ENCODE measurements around the gene SULF2. TPM values are rescaled to one million over a fixed set of nuclear protein-coding genes. Genes with fewer than 3 reads are reported as not detected.

The SULF2 gene
- polyA plus RNA-seq, 4 donors, result 10.3 to 40.9 (median 22.4) TPM

- 93 to 95% (median 93%) methylated on average over 7 of the region's 7 CpGs for WGBS, 3 donors
- no peaks in the 10 kb centered on the region for H3K4me1 ChIP-seq (ENCODE audit: control insufficient read depth in 3 of 3, insufficient read depth in 2 of 3, low read depth in 1 of 3, low read length in 2 of 3)
- no peaks in the 10 kb centered on the region for H3K27me3 ChIP-seq (ENCODE audit: control insufficient read depth in 3 of 3, insufficient read depth in 3 of 3, low read length in 3 of 3)
- H3K27ac ChIP-seq (ENCODE audit: low read depth in 1 of 3, low read length in 2 of 3), result no peak overlapping the region
- FAIRE-seq (no peak), DNase-seq (no peak)
- H3K36me3 ChIP-seq (ENCODE audit: control insufficient read depth in 3 of 3, insufficient read depth in 2 of 3, low read depth in 1 of 3, low read length in 3 of 3), result peaks cover 7 to 30% (median 19%) of the 10 kb centered on the region in 3 donors
- no peak overlapping the region for H3K4me3 ChIP-seq (ENCODE audit: low read depth in 1 of 3, low read length in 3 of 3)
- H3K9me3 ChIP-seq (ENCODE audit: control insufficient read depth in 2 of 2, insufficient read depth in 1 of 2, low read depth in 1 of 2, low read length in 1 of 2), result no peaks in the 10 kb centered on the region
Measured at GRCh38 chr20:47647994-47648393, 137.3 kb downstream of the SULF2 start.

DNA sequence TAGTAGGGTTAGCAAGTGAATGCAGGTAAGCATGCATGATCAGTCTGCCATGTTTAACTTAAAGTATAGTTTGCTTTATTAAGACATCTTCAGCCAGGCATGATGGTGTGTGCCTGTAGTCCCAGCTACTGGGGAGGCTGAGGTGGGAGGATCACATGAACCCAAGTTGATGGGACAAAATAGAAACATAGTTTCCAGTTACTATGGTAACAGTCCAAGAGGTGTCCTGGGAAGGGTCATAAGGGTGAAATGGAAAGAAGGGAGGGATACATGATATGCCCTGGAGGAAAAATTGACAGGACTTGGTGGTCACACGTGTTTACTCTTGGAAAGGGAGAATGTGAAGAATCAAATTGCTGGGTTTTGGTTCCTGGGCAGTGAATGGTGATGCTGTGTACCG, 139.6 kb downstream of the SULF2 start:
- Histone ChIP-seq H3K36me3 (ENCODE audit: control insufficient read depth in 3 of 3, insufficient read depth in 2 of 3, low read depth in 1 of 3, low read length in 3 of 3) (peaks cover 9 to 29% (median 16%) of the 10 kb centered on the region in 3 donors), H3K4me1 (ENCODE audit: control insufficient read depth in 3 of 3, insufficient read depth in 2 of 3, low read depth in 1 of 3, low read length in 2 of 3) (no peaks in the 10 kb centered on the region), H3K4me3 (ENCODE audit: low read depth in 1 of 3, low read length in 3 of 3) (no peak overlapping the region), H3K27ac (ENCODE audit: low read depth in 1 of 3, low read length in 2 of 3) (no peak overlapping the region), H3K27me3 (ENCODE audit: control insufficient read depth in 3 of 3, insufficient read depth in 3 of 3, low read length in 3 of 3) (no peaks in the 10 kb centered on the region), H3K9me3 (ENCODE audit: control insufficient read depth in 2 of 2, insufficient read depth in 1 of 2, low read depth in 1 of 2, low read length in 1 of 2) (no peaks in the 10 kb centered on the region)
- DNase-seq, result no peak
- 73 to 94% (median 92%) methylated on average over 2 of the region's 2 CpGs for WGBS, 3 donors
- FAIRE-seq, result no peak

- H3K27ac ChIP-seq (ENCODE audit: low read depth in 1 of 3, low read length in 2 of 3), result no peak overlapping the region
- WGBS, 3 donors, result 83 to 90% (median 83%) methylated on average over 4 of the region's 4 CpGs
- no peak for DNase-seq
- no peaks in the 10 kb centered on the region for H3K9me3 ChIP-seq (ENCODE audit: control insufficient read depth in 2 of 2, insufficient read depth in 1 of 2, low read depth in 1 of 2, low read length in 1 of 2)
- H3K36me3 ChIP-seq (ENCODE audit: control insufficient read depth in 3 of 3, insufficient read depth in 2 of 3, low read depth in 1 of 3, low read length in 3 of 3), result peaks cover 13 to 25% (median 15%) of the 10 kb centered on the region in 3 donors
- H3K27me3 ChIP-seq (ENCODE audit: control insufficient read depth in 3 of 3, insufficient read depth in 3 of 3, low read length in 3 of 3), result no peaks in the 10 kb centered on the region
- no peak overlapping the region for H3K4me3 ChIP-seq (ENCODE audit: low read depth in 1 of 3, low read length in 3 of 3)
- no peak for FAIRE-seq
- no peaks in the 10 kb centered on the region for H3K4me1 ChIP-seq (ENCODE audit: control insufficient read depth in 3 of 3, insufficient read depth in 2 of 3, low read depth in 1 of 3, low read length in 2 of 3)
Measured at GRCh38 chr20:47642624-47643023, 142.7 kb downstream of the SULF2 start.

- Histone ChIP-seq H3K27me3 (ENCODE audit: control insufficient read depth in 3 of 3, insufficient read depth in 3 of 3, low read length in 3 of 3) (no peaks in the 10 kb centered on the region), H3K9me3 (ENCODE audit: control insufficient read depth in 2 of 2, insufficient read depth in 1 of 2, low read depth in 1 of 2, low read length in 1 of 2) (no peaks in the 10 kb centered on the region), H3K4me3 (ENCODE audit: low read depth in 1 of 3, low read length in 3 of 3) (no peak overlapping the region), H3K27ac (ENCODE audit: low read depth in 1 of 3, low read length in 2 of 3) (no peak overlapping the region), H3K4me1 (ENCODE audit: control insufficient read depth in 3 of 3, insufficient read depth in 2 of 3, low read depth in 1 of 3, low read length in 2 of 3) (no peaks in the 10 kb centered on the region), H3K36me3 (ENCODE audit: control insufficient read depth in 3 of 3, insufficient read depth in 2 of 3, low read depth in 1 of 3, low read length in 3 of 3) (peaks cover 13 to 24% (median 15%) of the 10 kb centered on the region in 3 donors)
- FAIRE-seq (no peak), DNase-seq (no peak)
- 95 to 98% (median 97%) methylated on average over 4 of the region's 4 CpGs for WGBS, 3 donors
Measured at GRCh38 chr20:47642118-47642517, 143.2 kb downstream of the SULF2 start.

DNA sequence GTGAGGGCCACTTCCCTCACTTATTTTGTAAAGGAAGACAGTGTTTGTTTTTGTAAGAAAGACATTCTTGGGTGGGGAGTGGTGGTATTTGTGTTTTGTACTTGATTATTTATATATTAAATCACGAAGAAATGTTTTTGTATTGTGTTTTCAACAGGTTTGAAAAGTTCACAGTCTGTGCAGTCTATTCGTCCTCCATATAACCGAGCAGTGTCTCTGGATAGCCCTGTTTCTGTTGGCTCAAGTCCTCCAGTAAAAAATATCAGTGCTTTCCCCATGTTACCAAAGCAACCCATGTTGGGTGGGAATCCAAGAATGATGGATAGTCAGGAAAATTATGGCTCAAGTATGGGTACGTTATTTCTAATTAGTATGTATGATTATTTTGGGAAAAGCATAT, 146.4 kb downstream of the SULF2 start:
- H3K9me3 ChIP-seq (ENCODE audit: control insufficient read depth in 2 of 2, insufficient read depth in 1 of 2, low read depth in 1 of 2, low read length in 1 of 2), result no peaks in the 10 kb centered on the region
- no peaks in the 10 kb centered on the region for H3K4me1 ChIP-seq (ENCODE audit: control insufficient read depth in 3 of 3, insufficient read depth in 2 of 3, low read depth in 1 of 3, low read length in 2 of 3)
- FAIRE-seq (no peak), DNase-seq (no peak)
- H3K4me3 ChIP-seq (ENCODE audit: low read depth in 1 of 3, low read length in 3 of 3), result no peak overlapping the region
- 54 to 66% (median 61%) methylated on average over 4 of the region's 4 CpGs for WGBS, 3 donors
- no peak overlapping the region for H3K27ac ChIP-seq (ENCODE audit: low read depth in 1 of 3, low read length in 2 of 3)
- H3K27me3 ChIP-seq (ENCODE audit: control insufficient read depth in 3 of 3, insufficient read depth in 3 of 3, low read length in 3 of 3), result no peaks in the 10 kb centered on the region
- H3K36me3 ChIP-seq (ENCODE audit: control insufficient read depth in 3 of 3, insufficient read depth in 2 of 3, low read depth in 1 of 3, low read length in 3 of 3), result peaks cover 18 to 31% (median 20%) of the 10 kb centered on the region in 3 donors

DNA sequence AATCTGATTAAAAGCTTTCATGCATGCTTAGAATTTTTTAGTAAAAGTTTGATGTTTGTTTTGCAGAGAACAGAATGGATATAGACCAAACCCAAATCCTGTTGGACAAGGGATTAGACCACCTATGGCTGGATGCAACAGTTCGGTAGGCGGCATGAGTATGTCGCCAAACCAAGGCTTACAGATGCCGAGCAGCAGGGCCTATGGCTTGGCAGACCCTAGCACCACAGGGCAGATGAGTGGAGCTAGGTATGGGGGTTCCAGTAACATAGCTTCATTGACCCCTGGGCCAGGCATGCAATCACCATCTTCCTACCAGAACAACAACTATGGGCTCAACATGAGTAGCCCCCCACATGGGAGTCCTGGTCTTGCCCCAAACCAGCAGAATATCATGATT, 150.0 kb downstream of the SULF2 start:
- no peak overlapping the region for H3K27ac ChIP-seq (ENCODE audit: low read depth in 1 of 3, low read length in 2 of 3)
- FAIRE-seq (no peak), DNase-seq (no peak)
- no peaks in the 10 kb centered on the region for H3K9me3 ChIP-seq (ENCODE audit: control insufficient read depth in 2 of 2, insufficient read depth in 1 of 2, low read depth in 1 of 2, low read length in 1 of 2)
- peaks cover 13 to 24% (median 15%) of the 10 kb centered on the region in 3 donors for H3K36me3 ChIP-seq (ENCODE audit: control insufficient read depth in 3 of 3, insufficient read depth in 2 of 3, low read depth in 1 of 3, low read length in 3 of 3)
- no peaks in the 10 kb centered on the region for H3K4me1 ChIP-seq (ENCODE audit: control insufficient read depth in 3 of 3, insufficient read depth in 2 of 3, low read depth in 1 of 3, low read length in 2 of 3)
- WGBS, 3 donors, result 97 to 100% (median 98%) methylated on average over 4 of the region's 4 CpGs
- H3K4me3 ChIP-seq (ENCODE audit: low read depth in 1 of 3, low read length in 3 of 3), result no peak overlapping the region
- H3K27me3 ChIP-seq (ENCODE audit: control insufficient read depth in 3 of 3, insufficient read depth in 3 of 3, low read length in 3 of 3), result no peaks in the 10 kb centered on the region

DNA sequence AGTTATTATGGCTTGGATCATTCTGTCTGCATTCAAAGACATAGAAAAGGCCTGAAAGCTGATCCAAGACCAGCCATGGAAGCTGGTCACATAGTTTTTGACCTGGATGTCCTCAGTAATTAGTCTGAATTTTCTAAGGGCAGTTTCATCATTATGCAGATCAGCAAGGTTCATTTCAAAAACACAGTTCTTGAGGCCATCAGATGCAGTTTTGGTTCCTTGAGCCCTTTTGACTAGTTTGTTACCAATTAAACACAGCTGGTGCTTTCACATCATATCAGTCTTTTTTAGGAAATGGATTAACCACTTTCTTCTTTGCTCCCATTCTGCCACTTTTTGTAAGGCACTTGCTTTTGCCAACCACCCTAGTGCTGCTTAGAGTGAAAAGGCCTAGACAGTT, 154.2 kb downstream of the SULF2 start:
- Histone ChIP-seq H3K27ac (ENCODE audit: low read depth in 1 of 3, low read length in 2 of 3) (no peak overlapping the region), H3K4me1 (ENCODE audit: control insufficient read depth in 3 of 3, insufficient read depth in 2 of 3, low read depth in 1 of 3, low read length in 2 of 3) (no peaks in the 10 kb centered on the region), H3K4me3 (ENCODE audit: low read depth in 1 of 3, low read length in 3 of 3) (no peak overlapping the region), H3K9me3 (ENCODE audit: control insufficient read depth in 2 of 2, insufficient read depth in 1 of 2, low read depth in 1 of 2, low read length in 1 of 2) (no peaks in the 10 kb centered on the region), H3K36me3 (ENCODE audit: control insufficient read depth in 3 of 3, insufficient read depth in 2 of 3, low read depth in 1 of 3, low read length in 3 of 3) (peaks cover 11 to 18% (median 16%) of the 10 kb centered on the region in 3 donors), H3K27me3 (ENCODE audit: control insufficient read depth in 3 of 3, insufficient read depth in 3 of 3, low read length in 3 of 3) (no peaks in the 10 kb centered on the region)
- no peak for FAIRE-seq
- no peak for DNase-seq

- Histone ChIP-seq H3K4me1 (ENCODE audit: control insufficient read depth in 3 of 3, insufficient read depth in 2 of 3, low read depth in 1 of 3, low read length in 2 of 3) (no peaks in the 10 kb centered on the region), H3K4me3 (ENCODE audit: low read depth in 1 of 3, low read length in 3 of 3) (no peak overlapping the region), H3K9me3 (ENCODE audit: control insufficient read depth in 2 of 2, insufficient read depth in 1 of 2, low read depth in 1 of 2, low read length in 1 of 2) (no peaks in the 10 kb centered on the region), H3K27ac (ENCODE audit: low read depth in 1 of 3, low read length in 2 of 3) (no peak overlapping the region), H3K36me3 (ENCODE audit: control insufficient read depth in 3 of 3, insufficient read depth in 2 of 3, low read depth in 1 of 3, low read length in 3 of 3) (peaks cover 9 to 11% (median 9%) of the 10 kb centered on the region in 3 donors), H3K27me3 (ENCODE audit: control insufficient read depth in 3 of 3, insufficient read depth in 3 of 3, low read length in 3 of 3) (no peaks in the 10 kb centered on the region)
- DNase-seq (no peak), FAIRE-seq (no peak)
- WGBS, 3 donors, result 93 to 98% (median 94%) methylated on average over 2 of the region's 2 CpGs
Measured at GRCh38 chr20:47629907-47630306, 155.4 kb downstream of the SULF2 start.

DNA sequence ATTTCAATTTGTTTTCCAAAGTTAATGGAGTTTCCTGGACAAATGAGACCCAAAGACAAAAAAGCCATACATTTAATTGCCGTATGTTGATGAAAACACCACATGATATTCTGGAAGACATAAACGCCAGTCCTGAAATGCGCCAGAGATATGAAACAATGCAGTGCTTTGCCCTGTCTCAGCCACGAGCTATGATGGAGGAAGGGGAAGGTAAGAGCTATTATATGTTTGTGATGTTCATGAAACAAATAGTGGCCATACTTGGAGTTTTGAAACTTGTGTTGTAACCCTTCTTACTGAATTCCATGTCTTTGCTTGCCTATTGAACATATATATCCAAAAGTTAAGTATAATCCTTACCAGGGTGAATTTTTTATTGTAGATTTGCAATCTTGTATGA, 157.7 kb downstream of the SULF2 start:
- no peak for FAIRE-seq
- no peak overlapping the region for H3K4me3 ChIP-seq (ENCODE audit: low read depth in 1 of 3, low read length in 3 of 3)
- WGBS, 3 donors, result 93 to 97% (median 95%) methylated on average over 4 of the region's 4 CpGs
- H3K4me1 ChIP-seq (ENCODE audit: control insufficient read depth in 3 of 3, insufficient read depth in 2 of 3, low read depth in 1 of 3, low read length in 2 of 3), result no peaks in the 10 kb centered on the region
- no peaks in the 10 kb centered on the region for H3K9me3 ChIP-seq (ENCODE audit: control insufficient read depth in 2 of 2, insufficient read depth in 1 of 2, low read depth in 1 of 2, low read length in 1 of 2)
- H3K27me3 ChIP-seq (ENCODE audit: control insufficient read depth in 3 of 3, insufficient read depth in 3 of 3, low read length in 3 of 3), result no peaks in the 10 kb centered on the region
- DNase-seq, result no peak
- H3K27ac ChIP-seq (ENCODE audit: low read depth in 1 of 3, low read length in 2 of 3), result no peak overlapping the region
- H3K36me3 ChIP-seq (ENCODE audit: control insufficient read depth in 3 of 3, insufficient read depth in 2 of 3, low read depth in 1 of 3, low read length in 3 of 3), result peaks cover 8 to 11% (median 8%) of the 10 kb centered on the region in 3 donors
